K562 (cell line): ENCODE results near the gene DPCD. TPM values are rescaled to one million over a fixed set of nuclear protein-coding genes. Genes with fewer than 3 reads are reported as not detected.

Source experiments
- HMGXB4 ChIP-seq: sonication (generic); formaldehyde crosslinking; IDR thresholded peaks from 2 replicates; pipeline ENCODE4 v1.8.1; 2023; ENCODE audit warnings: mild to moderate bottlenecking, missing genetic modification reagents
- HOXB6 ChIP-seq: fragments of 250-450 bp; sonication (Bioruptor Pico); IDR thresholded peaks from 2 replicates; pipeline ENCODE4 v1.5.1; 2022; ENCODE audit warnings: mild to moderate bottlenecking, borderline replicate concordance
- RCOR1 ChIP-seq, 2 experiments: IDR thresholded peaks; 2 replicates each; pipeline ENCODE4 v1.6.1; 2012; ENCODE audit warnings: low read depth in 2 of 2, low read length in 2 of 2, borderline replicate concordance in 1 of 2, improper control_type of control experiment in 1 of 2
- SOX6 ChIP-seq: fragments of 450-650 bp; IDR thresholded peaks from 2 replicates; pipeline ENCODE4 v1.6.1; 2014; ENCODE audit warnings: mild to moderate bottlenecking
- SP1 ChIP-seq: sonication (generic); formaldehyde crosslinking; IDR thresholded peaks from 2 replicates; pipeline ENCODE4 v1.8.1; 2022; ENCODE audit warnings: mild to moderate bottlenecking, missing genetic modification reagents
- TOE1 ChIP-seq, 2 experiments: fragments of 450-650 bp in 1 of 2; sonication (generic) in 1 of 2; formaldehyde crosslinking in 1 of 2; IDR thresholded peaks; 2 replicates each; pipeline versions ENCODE4 v1.7.1 to v1.8.0; 2016 to 2022; ENCODE audit warnings: borderline replicate concordance in 2 of 2, mild to moderate bottlenecking in 2 of 2, antibody characterized with exemption in 1 of 2, inconsistent platforms in 1 of 2, low read depth in 1 of 2, missing genetic modification reagents in 1 of 2, moderate library complexity in 1 of 2
- UBTF ChIP-seq, 2 experiments: IDR thresholded peaks; 2 replicates each; pipeline ENCODE4 v1.6.1; 2012; ENCODE audit warnings: improper control_type of control experiment in 2 of 2, low read depth in 2 of 2, low read length in 2 of 2, borderline replicate concordance in 1 of 2
- ZEB2 ChIP-seq: fragments of 450-650 bp; IDR thresholded peaks from 2 replicates; pipeline ENCODE4 v1.6.1; 2016
- ZFX ChIP-seq: sonication (generic); formaldehyde crosslinking; IDR thresholded peaks from 2 replicates; pipeline ENCODE4 v1.8.0; 2022; ENCODE audit warnings: mild to moderate bottlenecking, missing genetic modification reagents, moderate library complexity
- ZKSCAN8 ChIP-seq: fragments of 200-800 bp; sonication (Bioruptor generic); IDR thresholded peaks from 2 replicates; pipeline ENCODE4 v1.6.1; 2016; ENCODE audit warnings: missing genetic modification characterization, missing compliant biosample characterization
- ZNF124 ChIP-seq: sonication (generic); formaldehyde crosslinking; IDR thresholded peaks from 2 replicates; pipeline ENCODE4 v1.8.1; 2022; ENCODE audit warnings: missing genetic modification reagents
- ZNF395 ChIP-seq: fragments of 200-800 bp; sonication (Bioruptor generic); IDR thresholded peaks from 2 replicates; pipeline ENCODE4 v1.6.1; 2017; ENCODE audit warnings: missing genetic modification characterization, missing compliant biosample characterization
- ZNF507 ChIP-seq: conservative IDR thresholded peaks from 2 replicates; pipeline ENCODE4 v1.6.1; 2017; ENCODE audit warnings: missing genetic modification characterization, missing compliant biosample characterization
- ZNF76 ChIP-seq: fragments of 250-450 bp; sonication (Bioruptor Pico); IDR thresholded peaks from 2 replicates; pipeline ENCODE4 v1.4.0; 2020; ENCODE audit warnings: mild to moderate bottlenecking, moderate library complexity, borderline replicate concordance
- polyA plus RNA-seq, 8 experiments: library from polyadenylated mRNA; depleted of rRNA in 4 of 8; stranded (reverse) in 5 of 8; unstranded in 3 of 8; fragments of >200 nt; fragmentation: Nextera tagmentation in 2 of 8; fragmentation: Illumina TruSeq in 1 of 8; extraction: Ambion mirVana in 2 of 8; extraction: Trizol in 1 of 8; gene quantifications; 2 replicates each; pipeline versions ENCODE4 v1.2.1 to v1.2.3, GENCODE V29; 2011 to 2014; ENCODE audit warnings: inconsistent platforms in 1 of 8, missing spikeins in 1 of 8
- total RNA-seq, 7 experiments: library from RNA; depleted of rRNA in 6 of 7; stranded (reverse); fragments of >200 nt in 6 of 7; fragmentation: Illumina TruSeq in 2 of 7; extraction: Trizol in 2 of 7; gene quantifications; 2 replicates each; pipeline versions ENCODE4 v1.2.1 to v1.2.3, GENCODE V29; 2011 to 2021; ENCODE audit warnings: low replicate concordance in 1 of 7
- TF ChIP-seq, protein P1 (sequence below): fragments of 250-450 bp; sonication (Bioruptor Pico); IDR thresholded peaks from 2 replicates; pipeline ENCODE4 v1.8.0; 2022; ENCODE audit warnings: inconsistent platforms, mild to moderate bottlenecking, moderate library complexity, borderline replicate concordance
- TF ChIP-seq, protein P2 (sequence below): conservative IDR thresholded peaks from 2 replicates; pipeline ENCODE4 v1.6.1; 2011; ENCODE audit warnings: low read depth, mild to moderate bottlenecking, low read length; ENCODE audit not compliant: control insufficient read depth
- TF ChIP-seq, protein P3 (sequence below): fragments of 200-400 bp; formaldehyde crosslinking; IDR thresholded peaks from 2 replicates; pipeline ENCODE4 v1.6.1; 2017; ENCODE audit warnings: mild to moderate bottlenecking, low read depth, low read length, moderate library complexity

The DPCD gene
- total and polyA plus RNA-seq, 9 of the 15 experiments (the other 6 are each of a cell fraction or from before 2014, with no cell fraction given), result 12.1 to 45.2 (median 20.0) TPM

GRCh38 chr10:101607124-101607523, 19.0 kb downstream of the DPCD start (continued):
- TF ChIP-seq ZNF395 (CRISPR knock-in tag), result no peak
- TF ChIP-seq, protein P1, sequence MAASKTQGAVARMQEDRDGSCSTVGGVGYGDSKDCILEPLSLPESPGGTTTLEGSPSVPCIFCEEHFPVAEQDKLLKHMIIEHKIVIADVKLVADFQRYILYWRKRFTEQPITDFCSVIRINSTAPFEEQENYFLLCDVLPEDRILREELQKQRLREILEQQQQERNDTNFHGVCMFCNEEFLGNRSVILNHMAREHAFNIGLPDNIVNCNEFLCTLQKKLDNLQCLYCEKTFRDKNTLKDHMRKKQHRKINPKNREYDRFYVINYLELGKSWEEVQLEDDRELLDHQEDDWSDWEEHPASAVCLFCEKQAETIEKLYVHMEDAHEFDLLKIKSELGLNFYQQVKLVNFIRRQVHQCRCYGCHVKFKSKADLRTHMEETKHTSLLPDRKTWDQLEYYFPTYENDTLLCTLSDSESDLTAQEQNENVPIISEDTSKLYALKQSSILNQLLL (CRISPR knock-in tag), result no peak
- TF ChIP-seq, protein P2, sequence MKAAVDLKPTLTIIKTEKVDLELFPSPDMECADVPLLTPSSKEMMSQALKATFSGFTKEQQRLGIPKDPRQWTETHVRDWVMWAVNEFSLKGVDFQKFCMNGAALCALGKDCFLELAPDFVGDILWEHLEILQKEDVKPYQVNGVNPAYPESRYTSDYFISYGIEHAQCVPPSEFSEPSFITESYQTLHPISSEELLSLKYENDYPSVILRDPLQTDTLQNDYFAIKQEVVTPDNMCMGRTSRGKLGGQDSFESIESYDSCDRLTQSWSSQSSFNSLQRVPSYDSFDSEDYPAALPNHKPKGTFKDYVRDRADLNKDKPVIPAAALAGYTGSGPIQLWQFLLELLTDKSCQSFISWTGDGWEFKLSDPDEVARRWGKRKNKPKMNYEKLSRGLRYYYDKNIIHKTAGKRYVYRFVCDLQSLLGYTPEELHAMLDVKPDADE, result no peak
- TF ChIP-seq, protein P3, sequence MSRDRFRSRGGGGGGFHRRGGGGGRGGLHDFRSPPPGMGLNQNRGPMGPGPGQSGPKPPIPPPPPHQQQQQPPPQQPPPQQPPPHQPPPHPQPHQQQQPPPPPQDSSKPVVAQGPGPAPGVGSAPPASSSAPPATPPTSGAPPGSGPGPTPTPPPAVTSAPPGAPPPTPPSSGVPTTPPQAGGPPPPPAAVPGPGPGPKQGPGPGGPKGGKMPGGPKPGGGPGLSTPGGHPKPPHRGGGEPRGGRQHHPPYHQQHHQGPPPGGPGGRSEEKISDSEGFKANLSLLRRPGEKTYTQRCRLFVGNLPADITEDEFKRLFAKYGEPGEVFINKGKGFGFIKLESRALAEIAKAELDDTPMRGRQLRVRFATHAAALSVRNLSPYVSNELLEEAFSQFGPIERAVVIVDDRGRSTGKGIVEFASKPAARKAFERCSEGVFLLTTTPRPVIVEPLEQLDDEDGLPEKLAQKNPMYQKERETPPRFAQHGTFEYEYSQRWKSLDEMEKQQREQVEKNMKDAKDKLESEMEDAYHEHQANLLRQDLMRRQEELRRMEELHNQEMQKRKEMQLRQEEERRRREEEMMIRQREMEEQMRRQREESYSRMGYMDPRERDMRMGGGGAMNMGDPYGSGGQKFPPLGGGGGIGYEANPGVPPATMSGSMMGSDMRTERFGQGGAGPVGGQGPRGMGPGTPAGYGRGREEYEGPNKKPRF, result no peak
- no peak for TF ChIP-seq HOXB6 (CRISPR knock-in tag)
- TF ChIP-seq ZFX (CRISPR knock-in tag), result no peak
- no peak for TF ChIP-seq ZKSCAN8 (CRISPR knock-in tag)
- peak; percentile 64; the same call in 1 of the 2 replicates for TF ChIP-seq SOX6
- TF ChIP-seq ZEB2, result no peak
- TF ChIP-seq UBTF (IDR thresholded peaks at IDR 0.05; ENCODE audit: borderline replicate concordance in 1 of 2, low read depth in 2 of 2, low read length in 2 of 2), result no peak
- no peak for TF ChIP-seq ZNF76 (CRISPR knock-in tag)
- no peak for TF ChIP-seq ZNF507 (tag)
- TF ChIP-seq TOE1 (IDR thresholded peaks at IDR 0.05; ENCODE audit: borderline replicate concordance), result no peak
- TF ChIP-seq TOE1 (CRISPR knock-in tag; IDR thresholded peaks at IDR 0.05; ENCODE audit: borderline replicate concordance, low read depth), result no peak
- no peak for TF ChIP-seq ZNF124 (CRISPR knock-in tag)
- no peak for TF ChIP-seq HMGXB4 (CRISPR knock-in tag)
- TF ChIP-seq RCOR1 (IDR thresholded peaks at IDR 0.05; ENCODE audit: borderline replicate concordance in 1 of 2, low read depth in 2 of 2, low read length in 2 of 2), result peak in 1 of 2 experiments; percentile 87; a peak in 2 of 4 replicates
- no peak for TF ChIP-seq SP1 (CRISPR knock-in tag)
